Measurements from ENCODE around the gene PADI1.
A peak's percentile ranks its signal among the peaks of the same experiment; 100 is the strongest.

PADI1 gene

GRCh38 chr1:17188889-17189631 lies 15.9 kb upstream of the PADI1 start:
- no peak overlapping the region for H3K27ac Mint-ChIP-seq
- no peak overlapping the region for H3K4me3 Mint-ChIP-seq
- H3K4me1 Mint-ChIP-seq = peaks cover 14% of the 10 kb centered on the region
- H3K27me3 Mint-ChIP-seq = peaks cover 39% of the 10 kb centered on the region
- DNase-seq (no peak), ATAC-seq (no peak)
- H3K9me3 Mint-ChIP-seq = peaks cover 11 to 12% of the 10 kb centered on the region in 2 donors

DNA sequence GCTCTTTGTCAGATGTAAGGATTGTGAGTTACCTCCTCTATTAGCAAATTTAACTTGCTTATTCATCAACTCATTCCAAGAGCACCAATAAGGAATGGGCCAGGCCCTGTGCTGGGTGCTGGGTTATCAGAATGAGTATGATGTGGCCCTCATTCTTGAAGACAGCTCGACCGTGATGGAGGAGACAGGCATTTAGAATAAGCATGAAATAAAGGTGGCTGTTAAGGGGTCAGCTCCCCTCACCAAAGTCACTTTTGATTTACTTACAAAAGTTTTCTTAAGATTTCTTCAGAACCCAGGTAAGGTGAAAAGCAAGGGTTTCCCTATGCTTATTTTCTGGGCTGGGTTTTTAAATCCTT lies 15.3 kb upstream of the PADI1 start:
- Mint-ChIP-seq H3K27ac (no peak overlapping the region), H3K27me3 (peaks cover 45% of the 10 kb centered on the region), H3K9me3 (peaks cover 11 to 12% of the 10 kb centered on the region in 2 donors), H3K4me3 (no peak overlapping the region), H3K4me1 (peaks cover 14% of the 10 kb centered on the region)
- DNase-seq = no peak
- no peak for ATAC-seq

DNA sequence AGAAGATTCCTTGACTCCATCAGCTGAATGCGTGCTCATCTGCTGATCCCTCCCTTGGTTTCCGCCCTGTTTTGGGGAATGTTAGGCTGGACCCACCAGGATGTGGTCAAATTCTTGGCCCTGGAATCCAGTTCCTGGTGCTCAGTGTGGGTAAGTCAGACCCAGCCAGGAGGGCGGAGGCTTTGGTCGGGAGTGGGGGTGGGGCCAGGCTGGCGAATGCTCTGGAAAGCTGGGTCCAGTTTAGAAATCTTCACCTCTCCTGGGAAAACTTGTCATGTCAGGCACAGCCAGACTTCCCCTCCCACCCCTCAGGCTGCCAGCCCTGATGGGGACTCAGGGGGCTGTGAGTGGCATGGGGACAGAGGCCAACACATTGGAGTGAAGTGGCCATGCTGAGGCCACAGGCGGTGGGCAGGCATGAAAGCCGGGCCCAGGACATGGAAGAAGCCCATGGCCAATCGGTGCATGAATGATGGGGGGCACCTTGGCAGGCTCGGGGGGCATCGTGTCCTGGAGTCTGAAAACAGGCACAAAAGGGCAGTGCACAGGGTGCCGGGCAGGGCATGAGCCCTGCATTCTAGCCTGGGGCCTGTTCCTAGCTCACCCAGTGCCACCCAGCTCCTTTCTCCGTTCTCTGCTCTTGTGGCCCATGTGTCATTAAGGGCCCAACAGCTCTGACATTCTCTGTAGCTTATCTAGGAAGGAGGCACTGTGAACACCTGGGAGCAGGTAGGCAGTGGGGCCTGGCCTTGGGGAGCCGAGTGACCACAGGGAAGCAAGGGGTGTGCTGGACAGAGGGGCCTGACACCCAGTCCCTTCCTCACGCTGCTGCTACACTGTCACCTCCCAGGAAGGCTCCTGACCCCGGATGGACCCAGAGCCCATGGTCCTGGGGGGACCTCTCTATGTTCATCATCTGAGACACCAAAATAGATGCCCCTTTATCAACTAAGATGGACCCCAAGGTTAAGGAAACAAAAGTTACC lies 14.6 kb upstream of the PADI1 start:
- DNase-seq = no peak
- H3K4me1 Mint-ChIP-seq = peaks cover 12% of the 10 kb centered on the region
- H3K4me3 Mint-ChIP-seq = no peak overlapping the region
- ATAC-seq = no peak
- peaks cover 43% of the 10 kb centered on the region for H3K27me3 Mint-ChIP-seq
- H3K27ac Mint-ChIP-seq = no peak overlapping the region
- H3K9me3 Mint-ChIP-seq = peaks cover 11 to 12% of the 10 kb centered on the region in 2 donors

DNA sequence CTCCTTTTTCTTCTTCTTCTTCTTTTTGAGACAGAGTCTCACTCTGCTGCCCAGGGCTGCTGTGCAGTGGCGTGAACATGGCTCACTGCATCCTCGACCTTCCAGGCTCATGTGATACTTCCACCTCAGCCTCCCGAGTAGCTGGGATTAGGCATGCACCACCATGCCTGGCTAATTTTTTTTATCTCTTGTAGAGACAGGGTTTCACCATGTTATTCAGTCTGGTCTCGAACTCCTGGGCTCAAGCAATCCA lies 13.0 kb upstream of the PADI1 start:
- Mint-ChIP-seq H3K4me3 (no peak overlapping the region), H3K27me3 (peaks cover 52% of the 10 kb centered on the region), H3K4me1 (no peaks in the 10 kb centered on the region), H3K27ac (peak overlapping the region in 1 of 2 donors; percentile 64), H3K9me3 (peaks cover 11 to 12% of the 10 kb centered on the region in 2 donors)
- DNase-seq (no peak), ATAC-seq (no peak)

- no peak for ATAC-seq
These were observed 12.3 kb upstream of the PADI1 start for GRCh38 chr1:17192394-17193221.

GRCh38 chr1:17193222-17194132 lies 11.5 kb upstream of the PADI1 start:
- Mint-ChIP-seq H3K4me3 (no peak overlapping the region), H3K9me3 (peaks cover 6 to 7% of the 10 kb centered on the region in 2 donors), H3K4me1 (no peaks in the 10 kb centered on the region), H3K27ac (peak overlapping the region in 1 of 2 donors; percentile 95), H3K27me3 (peaks cover 61% of the 10 kb centered on the region)
- DNase-seq (peak in 1 of 2 donors; percentile 5), ATAC-seq (no peak)

More at GRCh38 chr1:17192394-17193221, 12.3 kb upstream of the PADI1 start:
- H3K4me3 Mint-ChIP-seq = no peak overlapping the region
- DNase-seq = peak in 1 of 2 donors; percentile 4
- no peak overlapping the region for H3K27ac Mint-ChIP-seq
- H3K9me3 Mint-ChIP-seq = peaks cover 11 to 12% of the 10 kb centered on the region in 2 donors
- no peaks in the 10 kb centered on the region for H3K4me1 Mint-ChIP-seq
- peaks cover 56% of the 10 kb centered on the region for H3K27me3 Mint-ChIP-seq

GRCh38 chr1:17194133-17194475 lies 10.8 kb upstream of the PADI1 start:
- Mint-ChIP-seq H3K4me3 (no peak overlapping the region), H3K27me3 (peaks cover 68% of the 10 kb centered on the region), H3K9me3 (peaks cover under 1% of the 10 kb centered on the region in 2 donors), H3K27ac (no peak overlapping the region), H3K4me1 (peaks cover 3% of the 10 kb centered on the region)
- ATAC-seq (no peak), DNase-seq (peak in 1 of 2 donors; percentile 4)

- no peak for ATAC-seq
- peak in 1 of 2 donors; percentile 6 for DNase-seq
- no peak overlapping the region for H3K27ac Mint-ChIP-seq
- no peaks in the 10 kb centered on the region for H3K9me3 Mint-ChIP-seq
- no peak overlapping the region for H3K4me3 Mint-ChIP-seq
- H3K27me3 Mint-ChIP-seq = peaks cover 75% of the 10 kb centered on the region
- H3K4me1 Mint-ChIP-seq = peaks cover 10% of the 10 kb centered on the region
These were observed 10.1 kb upstream of the PADI1 start for GRCh38 chr1:17194615-17195528.

- Mint-ChIP-seq H3K9me3 (no peaks in the 10 kb centered on the region), H3K27me3 (peaks cover 81% of the 10 kb centered on the region)
- no peak for ATAC-seq
These were observed 9.2 kb upstream of the PADI1 start for GRCh38 chr1:17195731-17196130.

GRCh38 chr1:17196496-17197185 lies 8.3 kb upstream of the PADI1 start:
- H3K4me3 Mint-ChIP-seq = no peak overlapping the region
- DNase-seq (no peak), ATAC-seq (no peak)
- no peaks in the 10 kb centered on the region for H3K9me3 Mint-ChIP-seq
- peaks cover 78% of the 10 kb centered on the region for H3K27me3 Mint-ChIP-seq
- H3K4me1 Mint-ChIP-seq = peaks cover 28% of the 10 kb centered on the region
- no peak overlapping the region for H3K27ac Mint-ChIP-seq

More at GRCh38 chr1:17195731-17196130, 9.2 kb upstream of the PADI1 start:
- DNase-seq = peak in 1 of 2 donors; percentile 1
- H3K4me1 Mint-ChIP-seq = peaks cover 19% of the 10 kb centered on the region
- no peak overlapping the region for H3K27ac Mint-ChIP-seq
- no peak overlapping the region for H3K4me3 Mint-ChIP-seq

- Mint-ChIP-seq H3K27ac (no peak overlapping the region), H3K4me1 (peaks cover 39% of the 10 kb centered on the region), H3K9me3 (no peaks in the 10 kb centered on the region), H3K4me3 (no peak overlapping the region), H3K27me3 (peaks cover 71% of the 10 kb centered on the region)
- DNase-seq (no peak), ATAC-seq (no peak)
These were observed 7.2 kb upstream of the PADI1 start for GRCh38 chr1:17197696-17198095.

- H3K4me3 Mint-ChIP-seq = no peak overlapping the region
- H3K27me3 Mint-ChIP-seq = peaks cover 71% of the 10 kb centered on the region
- peaks cover 45% of the 10 kb centered on the region for H3K4me1 Mint-ChIP-seq
- DNase-seq (no peak), ATAC-seq (no peak)
- H3K27ac Mint-ChIP-seq = no peak overlapping the region
- no peaks in the 10 kb centered on the region for H3K9me3 Mint-ChIP-seq
These were observed 6.3 kb upstream of the PADI1 start for GRCh38 chr1:17198476-17199258.

Data from stimulated activated naive CD8-positive, alpha-beta T cell treated with anti-CD3 and anti-CD28 coated beads, Interleukin-15, amount 100 ng/mL, for 72 hours (primary cell).